GM12878 (cell line): Measurements from ENCODE around the gene UBR2. TPM values are rescaled to one million over a fixed set of nuclear protein-coding genes. Genes with fewer than 3 reads are reported as not detected.
"Not testable (repeated sequence)": the region's sequence is repeated elsewhere in the genome, so short reads cannot be mapped to it uniquely, and the experiment has no call there.

Experiments
- ATAC-seq: fragments of 200-7000 bp; cut with Tn5 transposase; 3 replicates; pipeline ENCODE4 v1.9.1; 2020; ENCODE audit warnings: mild to moderate bottlenecking, moderate library complexity
- BruUV-seq: library from RNA; stranded (reverse); fragments of 400-500 nt; replicated peaks from 2 replicates; lab custom pipeline; 2021; lab: Mats Ljungman, UMichigan
- CTCF ChIA-PET: fragments of 300-600 bp; sonication (Branson Sonifier 250); formaldehyde crosslinking; extraction: SDS; loops from one replicate; lab custom pipeline; 2021; ENCODE audit warnings: inconsistent platforms; lab: Yijun Ruan, JAX
- POLR2A ChIA-PET: fragments of 350-600 bp; formaldehyde crosslinking; extraction: SDS; loops from one replicate; lab custom pipeline; 2021; ENCODE audit warnings: inconsistent platforms; lab: Charles Lee
- RAD21 ChIA-PET: fragments of 300-600 bp; sonication (Branson Sonifier 250); formaldehyde crosslinking; loops from one replicate; lab custom pipeline; 2023; ENCODE audit warnings: antibody characterized with exemption; ENCODE audit not compliant: unreplicated experiment; lab: Charles Lee
- SMC1A ChIA-PET: fragments of 300-600 bp; sonication (Branson Sonifier 250); formaldehyde crosslinking; loops from one replicate; lab custom pipeline; 2023; ENCODE audit not compliant: unreplicated experiment, uncharacterized antibody; lab: Charles Lee
- DNase-seq: peaks from one replicate; pipeline ENCODE4 v3.0.0-alpha.2; 2011; ENCODE audit warnings: low read depth, low spot score
- FAIRE-seq: peaks from 3 replicates; lab custom pipeline; 2011; peaks lifted over from hg19 to GRCh38; lab: Jason Lieb, UNC
- H2AFZ ChIP-seq: 2 replicates; pipeline ENCODE4 v1.6.0; 2011; ENCODE audit warnings: low read depth, low read length, control low read depth; ENCODE audit not compliant: control insufficient read depth
- H3K27ac ChIP-seq: 2 replicates; pipeline ENCODE4 v1.5.1; 2011; ENCODE audit warnings: control low read depth; ENCODE audit not compliant: control insufficient read depth, insufficient read depth
- H3K27me3 ChIP-seq, 2 experiments: replicated peaks in 1 of 2; 2 replicates each; pipeline versions ENCODE4 v1.6.0 to v1.6.1; 2011; ENCODE audit warnings: low read length in 1 of 2; ENCODE audit not compliant: control insufficient read depth in 2 of 2, insufficient read depth in 2 of 2
- H3K36me3 ChIP-seq, 2 experiments: 2 replicates each; pipeline ENCODE4 v1.5.1; 2011; ENCODE audit warnings: low read length in 1 of 2; ENCODE audit not compliant: control insufficient read depth in 2 of 2, insufficient read depth in 2 of 2
- H3K4me1 ChIP-seq: 2 replicates; pipeline ENCODE4 v1.6.1; 2011; ENCODE audit warnings: mild to moderate bottlenecking, low read length, moderate library complexity, mixed read lengths; ENCODE audit not compliant: control insufficient read depth, insufficient read depth
- H3K4me2 ChIP-seq: 2 replicates; pipeline ENCODE4 v1.6.0; 2011; ENCODE audit warnings: control low read depth; ENCODE audit not compliant: control insufficient read depth, insufficient read depth
- H3K4me3 ChIP-seq: fragments of 200-600 bp; sonication (generic); 2 replicates; pipeline ENCODE4 v1.5.1; 2016
- H3K79me2 ChIP-seq: 2 replicates; pipeline ENCODE4 v1.6.0; 2011; ENCODE audit warnings: low read length; ENCODE audit not compliant: control insufficient read depth, insufficient read depth
- H3K9ac ChIP-seq: 2 replicates; pipeline ENCODE4 v1.8.0; 2011; ENCODE audit warnings: low read length, control low read depth, mixed read lengths; ENCODE audit not compliant: control insufficient read depth, insufficient read depth
- H3K9me3 ChIP-seq: replicated peaks from 3 replicates; pipeline ENCODE4 v1.5.1; 2011; ENCODE audit warnings: mild to moderate bottlenecking, low read length; ENCODE audit not compliant: control insufficient read depth, insufficient read depth
- H4K20me1 ChIP-seq: 2 replicates; pipeline ENCODE4 v1.6.0; 2011; ENCODE audit not compliant: control insufficient read depth, insufficient read depth
- TCF3 ChIP-seq: IDR thresholded peaks from 2 replicates; pipeline ENCODE4 v1.6.1; 2012; ENCODE audit warnings: low read depth, mild to moderate bottlenecking, low read length, borderline replicate concordance; ENCODE audit not compliant: insufficient read depth
- WGBS: methylation state at CpG from one replicate; pipeline ENCODE4 v1.1.6; 2016; ENCODE audit warnings: low lambda C conversion rate; ENCODE audit not compliant: insufficient replicate concordance, insufficient coverage; ENCODE audit errors: missing lambda C conversion rate; 5-methylcytosine and 5-hydroxymethylcytosine counted together
- in situ Hi-C: fragments of 300-500 bp; cut with MboI; formaldehyde crosslinking; loops from 9 replicates; pipeline ENCODE4 v1.14.3; 2018; ENCODE audit warnings: mixed read lengths
- intact Hi-C: fragments of 100-400 bp; cut with micrococcal nuclease; formaldehyde crosslinking; loops from one replicate; pipeline ENCODE4 v1.14.2; 2022; ENCODE audit not compliant: unreplicated experiment
- polyA plus RNA-seq, 11 experiments: library from polyadenylated mRNA; depleted of rRNA in 4 of 11; unstranded in 6 of 11; stranded (reverse) in 5 of 11; fragments of >200 nt; fragmentation: Nextera tagmentation in 4 of 11; fragmentation: Illumina TruSeq in 1 of 11; extraction: Ambion mirVana in 4 of 11; extraction: Trizol in 1 of 11; gene quantifications; 1 replicate in 1 of 11; 2 replicates in 10 of 11; pipeline versions ENCODE4 v1.2.1 to v1.2.3, GENCODE V29; 2011 to 2016; ENCODE audit warnings: inconsistent platforms in 2 of 11, missing spikeins in 2 of 11, low read depth in 1 of 11
- total RNA-seq, 4 experiments: library from RNA; depleted of rRNA in 3 of 4; stranded (reverse); fragments of >200 nt in 3 of 4; fragmentation: Illumina TruSeq in 1 of 4; extraction: Trizol in 1 of 4; gene quantifications; 2 replicates each; pipeline versions ENCODE4 v1.2.1 to v1.2.3, GENCODE V29; 2013 to 2021
- TF ChIP-seq, protein P1 (sequence below): IDR thresholded peaks from 2 replicates; pipeline ENCODE4 v1.6.1; 2011; ENCODE audit warnings: low read depth, low read length, improper control_type of control experiment, borderline replicate concordance

Gene UBR2
- total and polyA plus RNA-seq, 10 of the 15 experiments (the other 5 are each of a cell fraction or from before 2014, with no cell fraction given): 2.3 to 18.4 (median 9.6) TPM

DNA sequence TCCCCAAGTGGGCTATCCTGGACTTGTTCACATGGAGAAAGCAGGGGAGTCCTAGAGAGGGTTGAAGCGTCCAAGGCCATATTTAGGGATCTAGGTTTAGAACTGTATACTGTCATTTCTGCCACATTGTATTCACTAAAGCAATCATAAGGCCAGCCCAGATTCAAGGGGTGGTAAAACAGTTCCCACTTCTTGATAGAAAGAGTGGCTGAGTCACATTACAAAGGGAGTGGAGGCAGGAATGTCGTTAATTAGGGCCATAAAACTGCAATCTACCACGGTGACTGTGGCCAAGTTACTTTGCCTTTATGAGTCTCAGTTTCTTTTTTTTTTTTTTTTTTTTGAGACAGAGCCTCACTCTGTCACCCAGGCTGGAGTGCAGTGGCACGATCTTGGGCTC lies 7.4 kb upstream of the UBR2 start (continued):
- TF ChIP-seq, protein P1, sequence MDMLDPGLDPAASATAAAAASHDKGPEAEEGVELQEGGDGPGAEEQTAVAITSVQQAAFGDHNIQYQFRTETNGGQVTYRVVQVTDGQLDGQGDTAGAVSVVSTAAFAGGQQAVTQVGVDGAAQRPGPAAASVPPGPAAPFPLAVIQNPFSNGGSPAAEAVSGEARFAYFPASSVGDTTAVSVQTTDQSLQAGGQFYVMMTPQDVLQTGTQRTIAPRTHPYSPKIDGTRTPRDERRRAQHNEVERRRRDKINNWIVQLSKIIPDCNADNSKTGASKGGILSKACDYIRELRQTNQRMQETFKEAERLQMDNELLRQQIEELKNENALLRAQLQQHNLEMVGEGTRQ: no peak

DNA sequence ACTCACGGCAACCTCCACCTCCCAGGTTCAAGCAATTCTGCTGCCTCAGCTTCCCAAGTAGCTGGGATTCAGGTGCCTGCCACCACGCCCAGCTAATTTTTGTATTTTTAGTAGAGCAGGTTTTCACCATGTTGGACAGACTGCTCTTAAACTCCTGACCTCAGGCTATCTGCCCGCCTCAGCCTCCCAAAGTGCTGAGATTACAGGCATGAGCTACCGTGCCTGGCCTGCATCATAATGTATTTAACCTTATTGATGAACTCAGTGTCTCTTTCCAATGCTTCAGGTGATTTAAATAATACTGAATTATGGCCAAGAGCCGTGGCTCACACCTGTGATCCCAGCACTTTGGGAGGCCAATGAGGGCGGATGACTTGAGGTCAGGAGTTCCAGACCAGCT lies 4.6 kb upstream of the UBR2 start:
- BruUV-seq, H3K9ac ChIP-seq, FAIRE-seq, ATAC-seq, DNase-seq, H4K20me1 ChIP-seq, H3K27me3 ChIP-seq, H3K79me2 ChIP-seq, intact Hi-C loops, in situ Hi-C loops, H3K36me3 ChIP-seq, H3K4me2 ChIP-seq, H3K27ac ChIP-seq, H3K4me3 ChIP-seq, H2AFZ ChIP-seq, H3K9me3 ChIP-seq, H3K4me1 ChIP-seq, RAD21 ChIA-PET: not testable (repeated sequence)
- SMC1A ChIA-PET: interaction anchor here (1.1 kb wide), 1 partner anchor 12 kb away, joined by 3 read pairs; no protein-coding TSS in a partner anchor
- POLR2A ChIA-PET: interaction anchor here (0.7 kb wide), 3 partner anchors 199 to 376 kb away, joined by 3 to 5 read pairs (median 4); no protein-coding TSS in a partner anchor
- CTCF ChIA-PET: interaction anchor here (0.7 to 6.1 kb wide), 3 partner anchors 8 to 39 kb away, joined by 3 to 51 read pairs (median 5); no protein-coding TSS in a partner anchor
- WGBS: 64% methylated on average over 6 of the region's 6 CpGs

GRCh38 chr6:42561986-42562385 lies 1.8 kb upstream of the UBR2 start:
- ATAC-seq (no peak), FAIRE-seq (no peak), DNase-seq (no peak)
- Histone ChIP-seq H3K9me3 (no peaks in the 10 kb centered on the region), H3K36me3 (no peaks in the 10 kb centered on the region), H3K9ac (no peak overlapping the region), H4K20me1 (no peaks in the 10 kb centered on the region), H2AFZ (no peak overlapping the region), H3K27me3 (no peaks in the 10 kb centered on the region), H3K79me2 (peaks cover 31% of the 10 kb centered on the region), H3K4me3 (no peak overlapping the region), H3K27ac (no peak overlapping the region), H3K4me2 (no peak overlapping the region), H3K4me1 (no peaks in the 10 kb centered on the region; the same call in 1 of the 2 replicates)
- ChIA-PET RAD21 (interaction anchor here (0.8 kb wide), 1 partner anchor 10 kb away, joined by 4 read pairs; no protein-coding TSS in a partner anchor), CTCF (interaction anchor here (0.7 to 1.6 kb wide), 2 partner anchors 13 to 14 kb away, joined by 3 to 15 read pairs; no protein-coding TSS in a partner anchor), POLR2A (interaction anchor here (0.6 to 2.0 kb wide), 3 partner anchors 184 to 453 kb away, joined by 4 to 7 read pairs (median 5); partner anchors contain the start of gene TBCC), SMC1A (interaction anchor here (1.5 to 2.4 kb wide), 3 partner anchors 8 to 100 kb away, joined by 3 to 13 read pairs (median 5); no protein-coding TSS in a partner anchor)
- BruUV-seq: no TSS peak
- in situ Hi-C loops (no loop called here), intact Hi-C loops (loop anchor here (5.0 kb wide), 1 partner anchor 775 kb away; the partner anchor contains the start of gene TOMM6)
- TF ChIP-seq TCF3: no peak
- WGBS: 36% methylated on average over 3 of the region's 3 CpGs
